Breast epithelium (tissue), 3 donors: ENCODE measurements around the gene CCL28.

ENCODE experiments used
- CTCF ChIP-seq, 3 donors: fragments of 450-650 bp; IDR thresholded peaks; one replicate each; pipeline ENCODE4 v1.5.1; 2016 to 2017; ENCODE audit warnings: antibody characterized with exemption in 3 of 3, mild to moderate bottlenecking in 3 of 3, moderate library complexity in 3 of 3
- POLR2A ChIP-seq: fragments of 450-650 bp; IDR thresholded peaks from one replicate; pipeline ENCODE4 v1.6.1; 2016; ENCODE audit warnings: antibody characterized with exemption, mild to moderate bottlenecking, moderate library complexity
- POLR2AphosphoS5 ChIP-seq, 3 donors: sonication (generic); formaldehyde crosslinking; IDR thresholded peaks; one replicate each; pipeline ENCODE4 v1.6.1; 2017; ENCODE audit warnings: antibody characterized with exemption in 3 of 3

- no peak for TF ChIP-seq POLR2AphosphoS5 (IDR thresholded peaks at IDR 0.05)
- TF ChIP-seq POLR2A = no peak
- no peak for TF ChIP-seq CTCF (IDR thresholded peaks at IDR 0.05)
Measured at GRCh38 chr5:43437062-43437660, 25.0 kb upstream of the CCL28 start.
